ENCODE data around the gene FHIT.

GRCh38 chr3:60798456-60798855, 452.8 kb downstream of the FHIT start:
- no peak for TF ChIP-seq POLR2A (IDR thresholded peaks at IDR 0.05; ENCODE audit: low read length)
- TF ChIP-seq GATA1 (IDR thresholded peaks at IDR 0.05; ENCODE audit: low read depth, low read length), result no peak

Data from erythroblast (primary cell).